T follicular helper cell (primary cell): Measurements from ENCODE around the gene CEACAM20.
"Not testable (repeated sequence)": the region's sequence is repeated elsewhere in the genome, so short reads cannot be mapped to it uniquely, and the experiment has no call there.

Experiments
- DNase-seq: peaks from one replicate; pipeline ENCODE4 v3.0.0-alpha.2; 2020; ENCODE audit warnings: low read depth
- total RNA-seq, 2 experiments: gene quantifications; one replicate each; lab custom pipeline; 2026; lab: John Stamatoyannopoulos, UW

Gene CEACAM20
- total RNA-seq: 0 reads per million in 2 experiments

DNA sequence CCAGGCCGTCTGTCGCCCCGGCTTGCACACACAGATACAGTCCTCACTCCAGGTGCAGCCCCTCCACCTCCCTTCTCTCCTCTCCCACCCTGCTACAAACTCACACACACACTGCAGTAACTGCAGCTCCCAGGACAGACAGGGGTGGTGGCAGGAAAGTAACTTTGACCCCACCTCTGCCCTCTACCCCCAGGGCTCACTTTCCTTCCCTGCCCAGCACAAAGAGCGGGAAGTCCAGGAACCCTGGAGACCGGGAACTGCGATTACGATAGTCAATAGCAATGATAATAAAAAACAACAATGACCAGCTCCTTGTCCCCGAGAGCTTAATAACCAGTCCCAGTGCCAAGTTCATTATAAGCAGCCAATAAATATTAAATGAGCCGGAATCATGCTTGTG is at the start of gene CEACAM20:
Gene CEACAM20 (minus strand): TSS at position 140 of the 400 bp plus-strand sequence. CDS start 166 bp downstream, outside the sequence.
- DNase-seq: no peak

- DNase-seq: no peak
Observed at GRCh38 chr19:44577566-44577874, 48.0 kb upstream of the CEACAM20 start.

- no peak for DNase-seq
Observed at GRCh38 chr19:44576843-44577565, 47.5 kb upstream of the CEACAM20 start.

GRCh38 chr19:44575116-44575700 is 45.7 kb upstream of the CEACAM20 start:
- DNase-seq: no peak

GRCh38 chr19:44574186-44574950 is 44.9 kb upstream of the CEACAM20 start:
- no peak for DNase-seq

DNA sequence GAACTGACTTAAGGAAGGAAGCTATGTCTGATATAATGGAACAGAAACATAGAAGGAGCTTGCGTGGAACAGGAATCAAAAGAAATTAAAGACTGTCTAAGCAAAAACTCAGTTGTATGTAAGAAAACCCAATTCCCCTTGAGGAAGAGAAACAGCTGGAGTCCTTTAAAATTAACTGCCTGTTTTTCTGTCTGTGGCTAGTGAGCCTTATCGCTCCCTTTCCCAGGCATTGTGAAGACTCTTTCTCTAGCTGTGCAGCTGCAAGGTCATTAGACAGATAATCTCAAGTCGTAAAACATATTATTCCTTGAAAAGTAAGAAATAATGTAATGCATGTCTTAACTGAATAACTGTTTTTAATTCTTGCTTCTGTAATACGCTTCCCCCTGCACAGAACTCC is 44.2 kb upstream of the CEACAM20 start:
- no peak for DNase-seq

DNA sequence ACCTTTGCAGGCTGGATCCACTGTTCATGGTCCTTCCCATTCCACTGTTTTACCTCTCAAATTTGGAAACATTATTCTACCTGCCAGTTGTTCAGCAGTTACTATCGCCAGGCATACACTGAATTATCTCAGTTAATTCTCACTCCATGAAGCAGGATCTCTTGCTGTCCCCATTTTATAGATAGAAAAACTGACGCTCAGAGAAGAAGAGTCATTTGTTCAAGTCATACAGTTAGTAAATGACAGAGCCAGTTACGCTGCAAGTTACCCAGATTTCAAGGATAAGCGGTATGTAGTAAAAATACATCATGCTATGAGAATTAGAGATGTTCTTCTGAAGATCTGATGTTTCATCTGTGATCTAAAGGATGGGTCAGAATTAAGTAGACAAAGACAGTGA is 43.7 kb upstream of the CEACAM20 start:
- no peak for DNase-seq

GRCh38 chr19:44572581-44572900 is 43.1 kb upstream of the CEACAM20 start:
- DNase-seq: no peak

DNA sequence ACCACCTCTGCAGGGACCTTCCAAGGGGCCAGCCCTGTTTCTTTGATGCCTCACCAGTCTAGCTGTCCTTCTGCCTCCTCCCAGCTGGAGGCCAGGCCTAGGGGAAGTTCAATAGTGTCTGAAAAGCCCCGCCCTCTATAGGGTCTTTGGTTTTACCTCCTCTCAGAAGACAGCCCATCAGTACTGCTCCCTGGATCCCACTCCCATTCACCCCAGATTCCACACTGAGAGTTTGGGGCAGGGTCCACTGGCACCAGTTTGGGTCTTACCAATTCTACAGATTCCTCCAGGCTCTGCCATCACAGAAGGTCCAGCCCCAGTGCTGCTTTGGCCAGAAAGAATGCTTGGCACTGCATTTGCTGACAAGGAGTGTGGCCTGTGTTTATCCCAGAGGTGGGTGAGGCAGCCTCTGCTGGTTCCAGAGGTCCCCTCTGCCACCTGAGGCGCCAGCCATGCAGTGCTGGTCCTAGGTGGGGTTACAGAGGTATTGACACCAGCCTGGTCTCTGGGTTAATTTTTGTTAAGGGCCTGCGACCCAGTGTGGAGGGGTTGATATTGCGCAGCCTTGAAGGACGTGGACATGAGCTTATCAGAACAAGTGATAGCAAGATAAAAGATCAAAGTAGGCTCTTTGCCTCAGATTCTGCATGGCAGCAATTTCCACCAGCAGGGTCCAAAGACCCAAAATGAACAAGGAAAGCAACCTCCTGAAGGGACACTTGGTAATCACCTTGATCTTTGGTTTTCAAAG is 42.5 kb upstream of the CEACAM20 start:
- DNase-seq: no peak

DNA sequence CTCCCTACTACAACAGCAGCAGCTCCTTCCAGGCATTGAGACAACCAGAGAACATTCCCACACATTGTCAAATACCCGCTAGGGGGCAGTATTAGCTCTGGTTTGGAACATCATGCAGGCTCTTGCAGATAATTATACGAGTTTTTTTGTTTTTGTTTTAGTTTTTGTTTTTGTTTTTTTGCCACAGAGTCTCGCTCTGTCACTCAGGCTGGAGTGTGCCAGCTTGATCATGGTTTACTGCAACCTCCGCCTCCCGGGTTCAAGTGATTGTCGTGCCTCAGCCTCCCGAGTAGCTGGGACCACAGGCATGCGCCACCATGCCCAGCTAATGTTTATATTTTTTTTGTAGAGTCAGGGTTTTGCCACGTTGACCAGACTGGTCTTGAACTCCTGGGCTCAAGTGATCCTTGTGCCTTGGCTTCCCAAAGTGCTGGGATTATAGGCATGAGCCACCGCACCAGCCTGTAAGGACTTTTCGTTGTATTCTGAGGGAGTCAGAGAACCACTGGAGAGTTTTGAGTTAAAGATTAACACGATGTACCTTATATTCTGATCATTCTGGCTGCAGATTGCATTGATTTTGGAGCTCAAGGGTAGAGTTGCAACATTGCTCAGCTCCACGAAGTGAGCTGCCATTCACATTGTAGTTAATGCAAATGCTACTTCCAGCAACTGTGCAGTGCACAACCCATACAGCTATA is 41.7 kb upstream of the CEACAM20 start:
- peak; percentile 24 for DNase-seq

DNA sequence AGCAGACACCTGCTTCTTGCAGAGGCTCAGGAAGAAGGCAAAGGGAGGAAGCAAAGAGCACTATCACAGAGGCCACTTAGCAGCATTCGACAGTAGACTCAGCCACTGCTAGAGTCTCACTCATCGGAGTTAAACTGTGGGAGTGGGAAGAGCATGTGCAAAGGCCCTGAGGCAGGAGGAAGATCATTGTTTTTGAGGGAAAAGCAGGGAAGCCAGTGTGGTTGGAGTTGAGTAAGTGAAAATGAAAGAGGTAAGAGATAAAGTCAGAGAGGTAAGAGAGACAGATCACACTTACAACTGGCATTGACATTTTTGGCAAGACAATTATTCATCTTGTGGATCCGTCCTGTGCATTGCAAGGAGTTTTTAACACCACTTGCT is 41.1 kb upstream of the CEACAM20 start:
- DNase-seq: no peak

GRCh38 chr19:44567745-44568144 is 38.3 kb upstream of the CEACAM20 start:
- DNase-seq: no peak

DNA sequence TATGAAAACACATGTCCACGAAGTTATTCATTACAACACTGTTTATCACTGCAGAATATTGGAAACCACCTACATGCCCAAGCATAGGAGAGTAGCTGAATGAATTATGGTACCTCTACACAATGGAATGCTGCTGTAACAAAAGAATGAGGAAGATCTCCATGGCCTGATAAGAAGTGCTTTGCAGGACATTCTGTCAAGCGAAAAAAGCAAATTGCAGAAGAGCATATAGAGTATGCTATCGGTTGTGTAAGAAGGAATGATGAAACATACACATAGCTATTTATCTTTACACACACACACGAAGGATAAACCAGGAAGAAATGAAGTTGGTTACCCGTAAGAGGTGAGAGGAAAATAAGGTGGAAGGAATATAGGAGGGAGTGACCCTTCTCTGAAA is 37.5 kb upstream of the CEACAM20 start:
- no peak for DNase-seq

GRCh38 chr19:44563086-44563655 is 33.7 kb upstream of the CEACAM20 start:
- DNase-seq: not testable (repeated sequence)

DNA sequence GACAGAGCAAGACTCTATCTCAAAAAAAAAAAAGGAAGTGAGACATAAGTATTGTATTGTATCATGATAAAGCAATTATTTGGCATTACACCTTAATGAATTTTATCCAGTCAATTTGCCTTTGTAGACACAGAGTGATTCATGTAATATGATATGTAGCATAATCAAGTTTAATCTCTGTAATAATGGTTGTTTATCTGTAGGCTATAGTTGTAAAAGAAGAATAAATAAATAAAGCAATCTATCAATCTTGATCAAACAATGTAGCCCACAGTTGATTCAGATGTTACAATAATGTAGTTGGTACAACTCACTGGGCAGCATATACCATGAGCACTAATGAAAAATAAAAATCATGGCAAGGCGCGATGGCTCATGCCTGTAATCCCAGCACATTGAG is 28.5 kb upstream of the CEACAM20 start:
- DNase-seq: no peak

- no peak for DNase-seq
Observed at GRCh38 chr19:44554641-44555246, 25.3 kb upstream of the CEACAM20 start.

- DNase-seq: no peak
Observed at GRCh38 chr19:44553478-44554171, 24.1 kb upstream of the CEACAM20 start.

GRCh38 chr19:44552324-44552723 is 22.8 kb upstream of the CEACAM20 start:
- DNase-seq: no peak

- DNase-seq: no peak
Observed at GRCh38 chr19:44551850-44552249, 22.4 kb upstream of the CEACAM20 start.

- not testable (repeated sequence) for DNase-seq
Observed at GRCh38 chr19:44550976-44551375, 21.5 kb upstream of the CEACAM20 start.

GRCh38 chr19:44549507-44549906 is 20.0 kb upstream of the CEACAM20 start:
- no peak for DNase-seq
